Thyroid gland (tissue), 4 donors: ENCODE data around the gene TNS3. TPM values are rescaled to one million over a fixed set of nuclear protein-coding genes. Genes with fewer than 3 reads are reported as not detected.
A peak's percentile ranks its signal among the peaks of the same experiment; 100 is the strongest.

Experiments used
- DNase-seq, 2 donors: peaks; one replicate each; pipeline ENCODE4 v3.0.0-alpha.2; 2019
- H3K27ac ChIP-seq, 3 donors: fragments of 200-600 bp; sonication (generic); 1 replicate in 2 of 3; 2 replicates in 1 of 3; pipeline ENCODE4 v1.5.1; 2016 to 2019; ENCODE audit warnings: mild to moderate bottlenecking in 1 of 3, moderate library complexity in 1 of 3
- H3K27me3 ChIP-seq: fragments of 200-600 bp; sonication (generic); one replicate; pipeline ENCODE4 v1.5.1; 2019
- H3K36me3 ChIP-seq, 2 donors: fragments of 200-600 bp; sonication (generic); one replicate each; pipeline ENCODE4 v1.5.1; 2016 to 2019
- H3K4me1 ChIP-seq, 2 donors: fragments of 200-600 bp; sonication (generic); one replicate each; pipeline ENCODE4 v1.5.1; 2017 to 2019
- H3K4me3 ChIP-seq, 3 donors: fragments of 200-600 bp; sonication (generic); replicated peaks in 1 of 3; 1 replicate in 2 of 3; 2 replicates in 1 of 3; pipeline ENCODE4 v1.5.1; 2016; ENCODE audit warnings: mild to moderate bottlenecking in 1 of 3
- H3K9me3 ChIP-seq: fragments of 200-600 bp; sonication (generic); one replicate; pipeline ENCODE4 v1.5.1; 2017
- POLR2A ChIP-seq, 2 donors: fragments of 450-650 bp; IDR thresholded peaks; one replicate each; pipeline ENCODE4 v1.6.1; 2017; ENCODE audit warnings: antibody characterized with exemption in 2 of 2, mild to moderate bottlenecking in 2 of 2, moderate library complexity in 1 of 2
- WGBS, 2 donors: methylation state at CpG; one replicate each; pipeline ENCODE4 v1.1.5; 2017; 5-methylcytosine and 5-hydroxymethylcytosine counted together
- intact Hi-C: fragments of 100-400 bp; cut with DNase I; formaldehyde crosslinking; loops from one replicate; pipeline ENCODE4 v1.15.1; 2023
- total RNA-seq, 4 donors: library from RNA; depleted of rRNA; stranded (reverse); fragments of >200 nt; gene quantifications; one replicate each; pipeline ENCODE4 v1.2.3, GENCODE V29; 2016
- TF ChIP-seq, protein P1 (sequence below), 6 experiments: fragments of 200-600 bp in 3 of 6; fragments of 450-650 bp in 3 of 6; sonication (generic) in 3 of 6; IDR thresholded peaks; one replicate each; pipeline ENCODE4 v1.5.1; 2016 to 2019; ENCODE audit warnings: antibody characterized with exemption in 6 of 6, mild to moderate bottlenecking in 2 of 6, inconsistent platforms in 1 of 6, moderate library complexity in 1 of 6

Gene TNS3
- total RNA-seq, 4 donors from 2014 or later = 65.8 to 93.0 (median 80.7) TPM

DNA sequence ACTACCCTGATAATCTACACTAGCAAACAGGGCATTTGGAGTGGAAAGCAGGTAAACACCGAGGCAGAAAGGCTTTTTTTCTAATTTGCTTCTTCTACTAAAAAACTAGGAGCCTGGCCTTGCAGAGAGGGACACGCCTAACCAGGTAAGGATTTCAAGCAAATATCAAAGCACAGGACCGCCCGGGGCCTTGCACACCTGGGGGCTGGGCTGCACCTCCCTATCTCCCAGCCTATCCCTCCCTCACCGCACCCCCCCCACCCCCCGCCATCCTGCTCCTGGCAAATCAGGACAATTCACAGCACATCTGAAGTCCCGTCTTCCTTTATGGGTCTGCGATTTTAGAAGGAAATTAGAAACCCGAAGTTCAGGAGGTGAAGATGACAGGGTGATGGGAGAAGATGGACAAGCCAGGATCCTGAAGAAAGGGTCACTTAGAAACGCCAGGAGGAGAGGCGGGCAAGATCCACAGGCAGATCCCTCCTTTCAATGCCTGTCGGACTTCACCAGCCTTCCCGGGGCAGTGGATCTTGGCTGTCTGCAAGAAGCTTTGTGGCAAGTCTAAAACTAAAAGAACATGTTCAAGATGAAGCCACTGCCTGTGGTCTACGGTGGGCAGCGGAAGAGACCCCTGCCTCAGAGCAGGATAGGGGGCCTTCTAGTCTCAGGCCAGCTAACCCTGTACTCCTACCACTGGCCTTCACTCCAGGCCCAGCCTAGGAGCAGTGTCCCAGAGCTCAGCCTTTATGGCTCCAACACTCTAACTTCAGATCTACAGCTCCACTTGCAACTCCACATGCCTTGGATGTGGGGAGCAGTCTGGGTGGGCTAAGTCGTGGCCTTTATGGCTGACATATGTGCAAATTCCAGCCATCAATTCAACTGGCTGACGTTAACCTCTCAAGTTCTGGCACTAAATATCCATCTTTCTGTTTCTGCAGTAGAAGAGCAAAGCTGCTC is 43.9 kb downstream of the TNS3 start:
- TF ChIP-seq, protein P1, sequence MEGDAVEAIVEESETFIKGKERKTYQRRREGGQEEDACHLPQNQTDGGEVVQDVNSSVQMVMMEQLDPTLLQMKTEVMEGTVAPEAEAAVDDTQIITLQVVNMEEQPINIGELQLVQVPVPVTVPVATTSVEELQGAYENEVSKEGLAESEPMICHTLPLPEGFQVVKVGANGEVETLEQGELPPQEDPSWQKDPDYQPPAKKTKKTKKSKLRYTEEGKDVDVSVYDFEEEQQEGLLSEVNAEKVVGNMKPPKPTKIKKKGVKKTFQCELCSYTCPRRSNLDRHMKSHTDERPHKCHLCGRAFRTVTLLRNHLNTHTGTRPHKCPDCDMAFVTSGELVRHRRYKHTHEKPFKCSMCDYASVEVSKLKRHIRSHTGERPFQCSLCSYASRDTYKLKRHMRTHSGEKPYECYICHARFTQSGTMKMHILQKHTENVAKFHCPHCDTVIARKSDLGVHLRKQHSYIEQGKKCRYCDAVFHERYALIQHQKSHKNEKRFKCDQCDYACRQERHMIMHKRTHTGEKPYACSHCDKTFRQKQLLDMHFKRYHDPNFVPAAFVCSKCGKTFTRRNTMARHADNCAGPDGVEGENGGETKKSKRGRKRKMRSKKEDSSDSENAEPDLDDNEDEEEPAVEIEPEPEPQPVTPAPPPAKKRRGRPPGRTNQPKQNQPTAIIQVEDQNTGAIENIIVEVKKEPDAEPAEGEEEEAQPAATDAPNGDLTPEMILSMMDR (IDR thresholded peaks at IDR 0.05) = no peak
- no peak for TF ChIP-seq POLR2A (IDR thresholded peaks at IDR 0.05)
- Histone ChIP-seq H3K27me3 (no peaks in the 10 kb centered on the region), H3K27ac (no peak overlapping the region), H3K36me3 (no peaks in the 10 kb centered on the region), H3K4me3 (peak overlapping the region in 1 of 3 donors; percentile 35), H3K9me3 (no peaks in the 10 kb centered on the region), H3K4me1 (peaks cover 5 to 11% of the 10 kb centered on the region in 2 donors)
- no peak for DNase-seq
- 79 to 83% methylated on average over 16 to 17 of the region's 17 CpGs for WGBS, 2 donors
- intact Hi-C loops = no loop called here

DNA sequence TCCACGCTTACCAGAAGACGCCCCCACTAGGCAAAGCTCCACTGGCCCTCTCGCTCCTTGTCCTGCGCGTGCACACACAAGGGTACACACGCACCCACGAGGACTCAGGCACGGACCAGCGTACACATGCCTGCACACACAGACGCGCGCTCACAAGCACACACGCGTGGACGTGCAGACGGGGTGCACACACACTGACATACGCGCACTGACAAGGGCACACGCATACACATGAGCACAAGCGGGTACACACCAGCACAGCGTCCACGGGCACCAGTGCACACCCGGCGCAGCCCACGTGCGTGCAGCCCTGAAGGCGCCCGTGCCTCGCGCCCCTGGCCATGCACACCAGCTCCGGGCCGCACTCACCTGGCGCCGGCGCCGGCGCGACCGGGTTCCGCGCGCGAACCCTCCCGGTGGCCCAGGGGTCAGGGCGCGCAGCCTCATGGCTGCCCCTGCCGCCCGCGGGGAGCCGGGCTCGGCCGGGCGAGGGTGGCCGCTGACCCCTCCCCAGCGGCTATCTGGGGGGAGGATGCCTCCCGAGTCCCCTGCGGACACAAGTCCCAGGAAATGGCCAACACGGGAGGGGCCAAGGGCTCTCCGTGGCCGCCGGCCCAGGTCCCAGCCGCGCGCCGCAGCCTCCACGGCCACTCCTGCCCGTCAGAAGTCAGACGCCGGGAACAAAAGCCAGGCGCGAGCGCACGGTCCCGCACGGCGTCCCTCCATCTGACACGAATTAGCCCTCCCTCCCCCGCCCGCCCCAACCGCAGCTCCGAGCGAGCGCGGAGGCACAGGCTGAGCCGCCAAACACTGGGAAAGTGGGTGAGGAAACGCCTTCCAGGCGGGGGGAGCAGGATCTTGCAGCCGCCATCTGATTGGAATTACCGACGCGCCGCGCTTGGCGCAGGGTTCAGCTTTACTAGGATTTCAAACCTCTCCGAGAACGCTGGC is 45.0 kb downstream of the TNS3 start:
- WGBS, 2 donors = 25 to 26% methylated on average over 25 to 33 of the region's 96 CpGs
- DNase-seq = peak; percentile 47 to 64
- TF ChIP-seq, protein P1 (IDR thresholded peaks at IDR 0.05) = no peak
- no peak for TF ChIP-seq POLR2A (IDR thresholded peaks at IDR 0.05)
- Histone ChIP-seq H3K4me3 (peak overlapping the region; percentile 28 to 35 (median 30)), H3K27me3 (no peaks in the 10 kb centered on the region), H3K4me1 (peaks cover 5 to 11% of the 10 kb centered on the region in 2 donors), H3K27ac (no peak overlapping the region), H3K9me3 (no peaks in the 10 kb centered on the region), H3K36me3 (no peaks in the 10 kb centered on the region)
- intact Hi-C loops = no loop called here

DNA sequence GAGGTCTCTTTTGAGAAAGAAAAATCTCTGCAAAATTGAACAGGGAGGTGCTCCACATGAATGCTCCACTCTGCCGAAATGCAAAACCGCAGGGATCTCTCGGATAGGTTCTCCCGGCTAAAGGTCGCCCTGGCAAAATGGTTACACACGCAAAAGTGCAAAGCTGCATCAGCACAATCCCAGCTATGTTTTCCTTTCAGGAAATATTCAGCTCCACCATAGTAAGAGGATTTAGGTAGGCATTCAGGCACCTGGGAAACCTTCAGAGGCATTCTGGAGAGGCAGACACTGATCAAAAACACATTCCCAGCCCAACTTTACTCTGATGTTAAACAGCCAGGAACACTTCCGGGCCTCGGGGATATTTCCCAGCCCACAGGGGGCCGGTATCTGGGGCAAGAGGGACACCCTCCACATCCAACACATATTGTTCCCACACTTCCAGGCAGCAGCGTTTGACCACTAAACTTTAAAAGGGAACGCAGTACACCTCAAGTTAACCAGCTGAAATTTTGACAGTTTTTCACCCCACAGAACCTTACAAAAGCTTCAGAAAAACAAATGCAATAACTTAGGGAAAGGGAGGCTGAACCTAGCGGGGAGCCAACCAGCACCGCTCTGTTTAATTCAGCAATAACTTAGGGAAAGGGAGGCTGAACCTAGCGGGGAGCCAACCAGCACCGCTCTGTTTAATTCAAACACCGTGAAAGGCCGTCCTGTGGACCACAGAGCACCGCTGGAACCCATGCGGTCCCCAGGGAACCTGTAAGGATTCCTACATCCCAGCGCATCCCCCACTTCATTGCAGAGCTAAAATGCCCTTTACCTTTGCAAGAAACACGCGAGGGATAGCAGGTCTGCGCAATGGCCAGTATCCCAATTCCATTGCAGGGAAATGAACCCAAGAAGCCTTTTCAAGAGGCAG is 45.9 kb downstream of the TNS3 start:
- DNase-seq = no peak
- 79 to 82% methylated on average over 22 to 23 of the region's 23 CpGs for WGBS, 2 donors
- peaks cover 5 to 11% of the 10 kb centered on the region in 2 donors for H3K4me1 ChIP-seq

DNA sequence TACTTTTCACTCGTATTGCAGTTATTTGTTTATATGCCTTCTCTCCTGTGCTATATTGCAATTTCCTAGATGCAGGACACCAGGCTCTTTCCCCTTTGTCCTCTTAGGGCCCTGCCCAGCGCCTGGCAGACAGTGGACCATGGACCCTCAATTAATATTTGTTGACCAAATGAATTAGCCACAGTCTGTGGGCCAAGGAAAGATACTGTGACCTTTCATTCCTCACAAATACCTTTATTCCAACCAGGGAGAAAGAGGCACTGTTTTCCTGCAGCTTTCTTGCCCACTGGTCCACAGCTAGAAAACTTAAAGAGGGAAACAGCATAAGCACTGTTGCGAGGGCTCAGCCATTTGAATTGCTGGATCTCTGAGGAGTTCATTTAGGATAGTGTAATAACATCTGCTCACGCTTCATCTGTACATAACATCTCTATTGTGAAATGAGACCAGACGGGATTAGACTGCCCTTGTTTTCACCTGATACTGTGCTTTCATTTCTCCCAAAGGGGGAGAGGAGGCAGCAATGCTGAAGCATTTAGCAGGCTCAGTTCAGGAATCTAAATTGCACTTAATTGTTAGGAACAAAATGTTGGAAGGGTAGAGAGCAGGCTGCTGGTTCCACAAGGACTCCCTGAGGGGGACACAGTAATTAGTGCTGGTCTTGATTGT is 46.7 kb downstream of the TNS3 start:
- H3K36me3 ChIP-seq = no peaks in the 10 kb centered on the region
- peaks cover 5 to 11% of the 10 kb centered on the region in 2 donors for H3K4me1 ChIP-seq
- no peak overlapping the region for H3K4me3 ChIP-seq
- DNase-seq = no peak
- WGBS, 2 donors = 87 to 89% methylated on average over 5 of the region's 5 CpGs
- H3K9me3 ChIP-seq = no peaks in the 10 kb centered on the region
- TF ChIP-seq, protein P1 (IDR thresholded peaks at IDR 0.05) = no peak
- TF ChIP-seq POLR2A (IDR thresholded peaks at IDR 0.05) = no peak
- no peak overlapping the region for H3K27ac ChIP-seq
- H3K27me3 ChIP-seq = no peaks in the 10 kb centered on the region
- intact Hi-C loops = no loop called here

More for the DNA sequence above, 45.9 kb downstream of the TNS3 start:
- Histone ChIP-seq H3K27me3 (no peaks in the 10 kb centered on the region), H3K27ac (no peak overlapping the region), H3K9me3 (no peaks in the 10 kb centered on the region), H3K4me3 (no peak overlapping the region), H3K36me3 (no peaks in the 10 kb centered on the region)
- intact Hi-C loops = no loop called here
- no peak for TF ChIP-seq POLR2A (IDR thresholded peaks at IDR 0.05)
- TF ChIP-seq, protein P1 (IDR thresholded peaks at IDR 0.05) = no peak
